IMR-90 (cell line): ENCODE measurements around the gene CCDC40.

ENCODE experiments used
- FOS ChIP-seq: fragments of 150-350 bp; IDR thresholded peaks from 2 replicates; pipeline ENCODE4 v1.6.1; 2016; ENCODE audit warnings: low read depth, low read length
- MXI1 ChIP-seq: IDR thresholded peaks from 2 replicates; pipeline ENCODE4 v1.6.1; 2012; ENCODE audit warnings: low read depth, mild to moderate bottlenecking, low read length, moderate library complexity, borderline replicate concordance
- POLR2A ChIP-seq: IDR thresholded peaks from 2 replicates; pipeline ENCODE4 v1.6.1; 2012; ENCODE audit warnings: mild to moderate bottlenecking, low read depth, low read length
- RAD21 ChIP-seq: IDR thresholded peaks from 2 replicates; pipeline ENCODE4 v1.6.1; 2012; ENCODE audit warnings: low read length, improper control_type of control experiment
- RCOR1 ChIP-seq: IDR thresholded peaks from 2 replicates; pipeline ENCODE4 v1.6.1; 2012; ENCODE audit warnings: mild to moderate bottlenecking, low read length, improper control_type of control experiment; ENCODE audit not compliant: insufficient replicate concordance
- TF ChIP-seq, protein P1 (sequence below): conservative IDR thresholded peaks from 2 replicates; pipeline ENCODE4 v1.5.1; 2012; ENCODE audit warnings: mild to moderate bottlenecking, low read depth, low read length, improper control_type of control experiment

DNA sequence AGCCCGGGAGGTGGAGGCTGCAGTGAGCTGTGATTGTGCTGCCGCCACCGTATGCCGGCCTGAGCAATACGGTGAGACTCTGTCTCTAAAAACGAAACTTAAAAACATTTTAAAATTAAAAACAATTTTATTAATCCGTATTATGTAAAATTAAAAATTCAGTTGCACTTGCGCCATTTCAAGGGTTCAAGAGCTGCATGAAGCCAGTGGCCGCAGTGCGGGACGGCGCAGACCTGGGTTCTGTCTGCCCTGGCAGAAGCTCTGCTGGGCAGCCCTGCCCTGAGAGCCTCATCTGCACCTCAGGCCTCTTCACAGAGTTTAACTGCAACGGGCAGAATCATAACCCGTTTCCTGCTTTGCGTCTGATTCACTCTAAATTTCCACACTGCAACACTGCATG is 32.5 kb upstream of the CCDC40 start:
- TF ChIP-seq FOS (no peak), POLR2A (no peak), RAD21 (no peak), RCOR1 (no peak), MXI1 (no peak)
- TF ChIP-seq, protein P1, sequence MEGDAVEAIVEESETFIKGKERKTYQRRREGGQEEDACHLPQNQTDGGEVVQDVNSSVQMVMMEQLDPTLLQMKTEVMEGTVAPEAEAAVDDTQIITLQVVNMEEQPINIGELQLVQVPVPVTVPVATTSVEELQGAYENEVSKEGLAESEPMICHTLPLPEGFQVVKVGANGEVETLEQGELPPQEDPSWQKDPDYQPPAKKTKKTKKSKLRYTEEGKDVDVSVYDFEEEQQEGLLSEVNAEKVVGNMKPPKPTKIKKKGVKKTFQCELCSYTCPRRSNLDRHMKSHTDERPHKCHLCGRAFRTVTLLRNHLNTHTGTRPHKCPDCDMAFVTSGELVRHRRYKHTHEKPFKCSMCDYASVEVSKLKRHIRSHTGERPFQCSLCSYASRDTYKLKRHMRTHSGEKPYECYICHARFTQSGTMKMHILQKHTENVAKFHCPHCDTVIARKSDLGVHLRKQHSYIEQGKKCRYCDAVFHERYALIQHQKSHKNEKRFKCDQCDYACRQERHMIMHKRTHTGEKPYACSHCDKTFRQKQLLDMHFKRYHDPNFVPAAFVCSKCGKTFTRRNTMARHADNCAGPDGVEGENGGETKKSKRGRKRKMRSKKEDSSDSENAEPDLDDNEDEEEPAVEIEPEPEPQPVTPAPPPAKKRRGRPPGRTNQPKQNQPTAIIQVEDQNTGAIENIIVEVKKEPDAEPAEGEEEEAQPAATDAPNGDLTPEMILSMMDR = no peak
